ENCODE measurements around the gene ADIRF. TPM values are rescaled to one million over a fixed set of nuclear protein-coding genes. Genes with fewer than 3 reads are reported as not detected.
"Not testable (repeated sequence)": the region's sequence is repeated elsewhere in the genome, so short reads cannot be mapped to it uniquely, and the experiment has no call there.

ADIRF gene
- total RNA-seq, 1 donor from 2014 or later: not detected

- Mint-ChIP-seq H3K27me3 (ENCODE audit: unreplicated experiment) (no peaks in the 10 kb centered on the region), H3K4me1 (ENCODE audit: unreplicated experiment) (peaks cover 43% of the 10 kb centered on the region), H3K27ac (ENCODE audit: unreplicated experiment) (peak overlapping the region; percentile 97), H3K9me3 (ENCODE audit: unreplicated experiment) (no peaks in the 10 kb centered on the region), H3K36me3 (ENCODE audit: unreplicated experiment) (no peaks in the 10 kb centered on the region), H3K4me3 (ENCODE audit: unreplicated experiment) (peak overlapping the region; percentile 78)
- TF ChIP-seq CTCF (IDR thresholded peaks at IDR 0.05): no peak
- peak; percentile 95 for DNase-seq (ENCODE audit: extremely low spot score, unreplicated experiment)
Observed at GRCh38 chr10:86971232-86971991, 3.1 kb downstream of the ADIRF start.

DNA sequence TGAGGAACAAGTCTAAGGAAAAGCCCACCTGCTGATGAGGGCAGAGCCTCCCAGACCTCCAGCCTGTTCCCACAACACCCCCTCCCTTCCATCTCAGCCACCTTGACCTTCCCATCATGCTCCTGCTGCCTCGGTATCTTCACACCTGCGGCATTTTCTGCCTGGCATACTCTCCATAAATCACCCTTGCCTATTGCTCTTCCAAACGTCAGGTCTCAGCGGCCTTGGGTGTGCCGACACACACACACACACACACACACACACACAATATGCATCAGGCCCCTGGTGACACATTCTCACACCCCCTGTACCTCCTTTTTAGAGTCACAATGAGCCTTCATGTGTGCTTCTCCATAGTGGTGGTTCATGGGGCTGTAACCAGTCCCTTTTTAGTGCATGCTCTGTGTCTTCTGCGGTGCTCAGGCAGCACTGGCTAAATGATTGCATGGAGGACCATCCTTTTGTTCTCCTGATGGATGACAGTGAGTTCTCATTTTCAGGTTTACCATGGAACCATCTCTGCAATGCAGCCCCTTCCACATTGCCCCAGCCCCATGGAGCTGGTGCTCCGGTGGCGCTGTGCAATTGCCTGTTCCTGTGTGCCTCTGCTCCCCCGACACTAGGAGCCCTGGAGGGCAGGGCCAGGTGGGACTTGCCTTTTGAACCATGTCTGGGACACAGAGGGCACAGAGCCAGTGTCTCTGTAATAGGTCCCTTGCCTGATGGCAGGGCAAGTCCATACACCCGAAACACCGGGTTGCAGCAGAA, 4.5 kb downstream of the ADIRF start:
- Mint-ChIP-seq H3K4me3 (ENCODE audit: unreplicated experiment) (no peak overlapping the region), H3K36me3 (ENCODE audit: unreplicated experiment) (no peaks in the 10 kb centered on the region), H3K27me3 (ENCODE audit: unreplicated experiment) (no peaks in the 10 kb centered on the region), H3K27ac (ENCODE audit: unreplicated experiment) (peak overlapping the region; percentile 59), H3K9me3 (ENCODE audit: unreplicated experiment) (no peaks in the 10 kb centered on the region), H3K4me1 (ENCODE audit: unreplicated experiment) (peaks cover 46% of the 10 kb centered on the region)
- DNase-seq (ENCODE audit: extremely low spot score, unreplicated experiment): no peak
- TF ChIP-seq CTCF (IDR thresholded peaks at IDR 0.05): no peak

DNA sequence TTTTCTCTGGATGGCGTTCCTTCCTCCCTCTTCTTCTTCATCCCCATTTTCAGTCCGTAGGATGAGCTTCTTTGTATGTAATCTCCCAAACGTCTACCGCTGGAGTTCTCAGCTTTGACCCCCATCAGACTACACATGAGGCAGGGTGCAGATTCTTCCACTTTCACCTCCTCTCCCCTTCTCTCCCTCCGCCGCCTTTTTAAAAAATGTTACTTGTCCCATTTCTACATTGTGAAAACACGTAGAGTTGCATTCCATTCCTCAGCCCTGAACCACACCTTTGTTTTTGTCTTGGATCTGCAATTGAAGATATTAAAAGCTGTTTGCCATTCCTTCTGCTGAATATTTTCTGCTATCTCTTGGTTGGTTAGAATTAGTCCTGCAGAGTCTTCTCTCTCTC, 6.2 kb downstream of the ADIRF start:
- no peak for TF ChIP-seq CTCF (IDR thresholded peaks at IDR 0.05)
- Mint-ChIP-seq H3K27me3 (ENCODE audit: unreplicated experiment) (no peaks in the 10 kb centered on the region), H3K4me3 (ENCODE audit: unreplicated experiment) (no peak overlapping the region), H3K36me3 (ENCODE audit: unreplicated experiment) (no peaks in the 10 kb centered on the region), H3K9me3 (ENCODE audit: unreplicated experiment) (no peaks in the 10 kb centered on the region), H3K27ac (ENCODE audit: unreplicated experiment) (no peak overlapping the region), H3K4me1 (ENCODE audit: unreplicated experiment) (peaks cover 59% of the 10 kb centered on the region)
- DNase-seq (ENCODE audit: extremely low spot score, unreplicated experiment): no peak

- DNase-seq (ENCODE audit: extremely low spot score, unreplicated experiment): no peak
- Mint-ChIP-seq H3K27me3 (ENCODE audit: unreplicated experiment) (no peaks in the 10 kb centered on the region), H3K36me3 (ENCODE audit: unreplicated experiment) (no peaks in the 10 kb centered on the region), H3K4me1 (ENCODE audit: unreplicated experiment) (peaks cover 65% of the 10 kb centered on the region), H3K9me3 (ENCODE audit: unreplicated experiment) (no peaks in the 10 kb centered on the region), H3K4me3 (ENCODE audit: unreplicated experiment) (no peak overlapping the region), H3K27ac (ENCODE audit: unreplicated experiment) (no peak overlapping the region)
- TF ChIP-seq CTCF (IDR thresholded peaks at IDR 0.05): no peak
Observed at GRCh38 chr10:86976362-86977056, 8.2 kb downstream of the ADIRF start.

GRCh38 chr10:86978457-86978856, 10.2 kb downstream of the ADIRF start:
- not testable (repeated sequence) for DNase-seq (ENCODE audit: extremely low spot score, unreplicated experiment); H3K36me3 Mint-ChIP-seq (ENCODE audit: unreplicated experiment); H3K27me3 Mint-ChIP-seq (ENCODE audit: unreplicated experiment); H3K4me3 Mint-ChIP-seq (ENCODE audit: unreplicated experiment); H3K9me3 Mint-ChIP-seq (ENCODE audit: unreplicated experiment)
- Mint-ChIP-seq H3K4me1 (ENCODE audit: unreplicated experiment) (peaks cover 56% of the 10 kb centered on the region), H3K27ac (ENCODE audit: unreplicated experiment) (peak overlapping the region; percentile 76)
